NCI-H146 (cell line): ENCODE measurements around the gene HS6ST2.
"Not testable (repeated sequence)": the region's sequence is repeated elsewhere in the genome, so short reads cannot be mapped to it uniquely, and the experiment has no call there.

Source experiments
- DNase-seq: peaks from one replicate; lab custom pipeline; 2025; lab: John Stamatoyannopoulos, UW

Gene HS6ST2

GRCh38 chrX:132958091-132958703, at the start of gene HS6ST2:
Gene HS6ST2 (minus strand): TSS chrX:132958629.
- no peak for DNase-seq

DNA sequence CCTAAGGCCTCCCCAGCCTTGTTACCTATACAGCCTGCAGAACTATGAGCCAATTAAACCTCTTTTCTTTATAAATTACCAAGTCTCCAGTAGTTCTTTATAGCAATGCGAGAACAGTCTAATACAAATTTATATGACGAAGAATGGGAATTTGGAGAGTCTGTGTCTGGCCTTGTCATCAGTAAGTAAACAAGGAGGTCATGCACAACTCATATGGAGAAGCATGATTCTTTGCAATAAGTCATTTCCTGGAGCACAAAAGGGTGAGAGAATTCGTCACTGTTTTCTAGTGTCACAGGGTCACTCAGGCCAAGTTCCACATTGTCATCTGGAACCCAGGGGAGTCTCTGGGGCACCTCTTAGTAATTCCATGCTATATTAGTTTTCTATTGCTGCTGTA, 49.0 kb upstream of the HS6ST2 start:
- DNase-seq = no peak

DNA sequence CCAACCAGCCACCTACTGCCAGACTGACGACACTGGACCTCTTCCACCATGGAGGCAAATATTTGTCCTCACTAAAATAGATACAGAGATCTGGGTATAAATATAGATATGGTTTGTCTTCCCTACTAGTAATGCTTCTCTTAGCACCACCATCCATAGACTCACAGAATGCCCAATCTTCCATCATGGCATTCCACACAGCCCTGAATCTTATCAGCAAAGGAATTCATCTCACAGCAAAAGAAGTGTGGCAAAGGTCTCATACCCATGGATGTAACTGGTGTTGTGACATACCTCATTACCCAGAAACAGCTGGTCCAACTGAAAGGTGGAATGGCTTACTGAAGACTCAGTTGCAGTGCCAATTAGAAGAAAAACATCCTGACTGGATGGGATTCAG, 47.2 kb upstream of the HS6ST2 start:
- DNase-seq = no peak

- DNase-seq = peak; percentile 2
Observed at GRCh38 chrX:133005042-133005441, 46.6 kb upstream of the HS6ST2 start.

- no peak for DNase-seq
Observed at GRCh38 chrX:132999209-132999608, 40.8 kb upstream of the HS6ST2 start.

DNA sequence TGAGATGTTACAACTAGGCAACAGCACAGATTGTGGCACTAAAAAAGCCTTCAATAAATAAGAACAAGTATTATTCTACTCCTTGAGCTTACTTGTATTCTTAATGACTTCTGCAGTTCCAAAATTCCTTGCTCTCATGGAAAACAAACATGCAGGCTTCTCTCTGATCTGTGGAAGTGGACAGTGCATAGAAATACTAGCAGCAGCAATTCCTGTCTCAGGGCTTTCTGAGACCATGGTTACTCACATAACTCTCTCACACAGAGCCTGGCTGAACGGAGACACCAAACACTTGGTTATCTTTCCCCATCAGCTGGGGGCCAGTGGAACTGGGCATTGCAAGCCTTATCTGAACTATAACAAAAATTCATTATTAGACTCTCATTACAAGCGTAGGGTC, 32.4 kb upstream of the HS6ST2 start:
- no peak for DNase-seq

DNA sequence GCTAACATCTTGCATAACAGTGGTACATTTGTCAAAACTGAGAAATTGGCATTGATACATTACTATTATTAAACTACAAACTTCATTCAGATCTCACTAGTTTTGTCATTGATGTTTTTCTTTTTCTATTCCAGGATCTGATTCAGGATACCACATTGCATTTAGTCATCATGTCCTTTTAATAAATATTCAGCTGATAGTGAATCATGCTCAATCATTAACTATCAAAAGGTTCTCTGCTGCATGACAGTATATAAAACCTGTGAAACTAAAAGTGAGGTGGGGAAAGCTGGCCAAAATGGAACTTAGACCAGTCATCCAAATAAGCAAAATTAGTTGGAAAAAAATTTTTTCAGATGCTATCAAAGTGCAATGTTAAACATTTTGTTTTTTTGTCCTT, 28.1 kb upstream of the HS6ST2 start:
- DNase-seq = no peak

GRCh38 chrX:132984058-132984650, 25.7 kb upstream of the HS6ST2 start:
- DNase-seq = no peak

DNA sequence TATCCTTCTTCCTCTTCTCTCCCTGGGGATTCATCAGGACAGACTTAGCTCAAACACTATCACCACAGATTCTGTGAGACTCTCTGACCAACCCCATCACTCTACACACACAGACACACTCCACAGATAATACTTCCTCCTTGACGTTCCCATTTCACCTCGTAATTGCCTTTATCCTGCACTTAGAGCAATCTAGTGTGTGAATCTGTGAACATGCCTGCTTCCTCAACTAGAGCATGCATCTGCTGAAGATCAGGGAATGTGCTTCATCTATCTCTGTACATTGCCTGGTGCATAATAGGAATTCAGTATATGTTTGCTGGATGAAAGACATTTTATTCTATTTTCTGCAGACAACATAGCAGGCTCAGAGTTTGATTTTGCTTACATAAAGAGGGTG, 25.1 kb upstream of the HS6ST2 start:
- no peak for DNase-seq

DNA sequence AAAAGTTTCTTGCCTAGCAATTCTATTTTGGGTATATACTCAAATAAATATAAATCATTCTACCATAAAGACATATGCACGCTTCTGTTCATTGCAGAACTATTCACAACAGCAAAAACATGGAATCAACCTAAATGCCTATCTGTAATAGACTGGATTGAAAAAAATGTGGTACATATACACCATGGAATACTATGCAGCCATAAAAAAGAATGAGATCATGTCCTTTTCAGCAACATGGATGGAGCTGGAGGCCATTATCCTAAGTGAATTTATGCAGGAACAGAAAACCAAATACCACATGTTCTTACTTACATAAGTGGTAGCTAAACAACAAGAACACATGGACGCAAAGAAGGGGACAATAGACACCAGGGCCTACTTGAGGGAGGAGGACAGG, 21.6 kb upstream of the HS6ST2 start:
- DNase-seq = not testable (repeated sequence)

DNA sequence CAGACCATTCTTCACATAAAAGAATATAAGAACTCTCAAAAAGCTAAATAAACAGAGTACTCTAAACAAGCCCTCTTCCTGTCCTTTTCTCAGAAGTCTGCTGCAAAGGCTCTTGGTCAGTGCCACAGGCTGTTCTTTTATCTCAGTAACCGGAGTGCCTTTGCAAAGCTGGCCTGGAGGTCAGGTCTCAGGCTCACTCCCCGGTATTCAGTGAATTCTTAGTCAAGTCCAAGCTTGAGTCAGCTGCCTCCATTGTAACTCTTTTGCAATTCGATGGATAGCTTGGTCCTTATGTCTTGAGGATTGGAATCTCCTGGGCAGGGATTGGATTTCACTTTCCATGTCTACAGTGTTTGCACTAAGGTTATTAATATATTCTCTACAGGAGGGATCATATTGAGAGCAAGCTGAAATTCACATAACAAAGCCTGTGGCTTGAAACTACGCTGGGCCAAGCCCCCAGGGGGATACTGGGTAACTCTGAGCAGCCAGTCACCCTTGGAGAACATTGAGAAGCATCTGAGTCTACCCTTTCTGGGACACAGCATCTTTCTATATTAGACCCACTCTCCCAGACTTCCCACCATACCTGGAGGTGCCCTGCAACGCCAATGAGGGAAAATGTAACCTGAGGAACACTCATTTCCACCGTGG, 10.0 kb upstream of the HS6ST2 start:
- no peak for DNase-seq

DNA sequence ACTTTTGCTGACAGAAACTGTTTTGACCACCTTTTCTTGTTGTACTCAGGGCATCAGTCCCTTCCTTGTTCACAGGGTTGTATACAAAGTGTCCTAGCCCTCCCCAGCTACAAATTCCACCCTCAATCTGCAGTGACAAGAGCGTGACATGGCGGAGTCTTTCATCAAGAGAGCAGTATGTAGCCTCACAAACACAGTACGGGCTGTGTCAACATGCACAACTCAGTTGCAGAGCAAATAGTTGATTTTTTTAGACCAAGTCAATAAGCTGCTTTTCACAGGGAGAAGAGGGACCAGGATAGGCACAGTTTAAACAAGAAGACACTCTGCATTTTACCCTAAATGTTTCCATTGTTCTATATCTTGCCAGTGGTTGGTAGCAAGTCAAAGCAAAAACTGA, 8.6 kb upstream of the HS6ST2 start:
- no peak for DNase-seq

- DNase-seq = no peak
Observed at GRCh38 chrX:132965461-132965860, 7.0 kb upstream of the HS6ST2 start.

DNA sequence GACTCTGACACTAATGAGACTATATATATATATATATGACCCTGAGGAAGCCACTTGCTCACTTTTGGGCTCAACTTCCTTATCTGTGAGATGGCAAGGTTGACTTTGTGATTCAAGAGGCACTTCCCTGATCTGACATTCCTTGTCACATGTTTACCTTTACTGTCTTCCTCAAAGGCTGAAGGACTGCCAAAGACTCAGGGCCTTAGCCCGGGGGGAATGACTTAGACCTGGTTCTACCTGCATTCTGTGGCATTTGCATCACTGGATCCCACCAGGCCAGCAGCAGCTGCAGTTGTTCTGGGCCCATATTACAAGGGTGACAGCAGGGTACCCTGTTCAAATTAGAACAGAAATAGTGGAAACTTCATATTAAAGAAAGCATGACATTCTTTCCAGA, 3.1 kb upstream of the HS6ST2 start:
- DNase-seq = no peak

DNA sequence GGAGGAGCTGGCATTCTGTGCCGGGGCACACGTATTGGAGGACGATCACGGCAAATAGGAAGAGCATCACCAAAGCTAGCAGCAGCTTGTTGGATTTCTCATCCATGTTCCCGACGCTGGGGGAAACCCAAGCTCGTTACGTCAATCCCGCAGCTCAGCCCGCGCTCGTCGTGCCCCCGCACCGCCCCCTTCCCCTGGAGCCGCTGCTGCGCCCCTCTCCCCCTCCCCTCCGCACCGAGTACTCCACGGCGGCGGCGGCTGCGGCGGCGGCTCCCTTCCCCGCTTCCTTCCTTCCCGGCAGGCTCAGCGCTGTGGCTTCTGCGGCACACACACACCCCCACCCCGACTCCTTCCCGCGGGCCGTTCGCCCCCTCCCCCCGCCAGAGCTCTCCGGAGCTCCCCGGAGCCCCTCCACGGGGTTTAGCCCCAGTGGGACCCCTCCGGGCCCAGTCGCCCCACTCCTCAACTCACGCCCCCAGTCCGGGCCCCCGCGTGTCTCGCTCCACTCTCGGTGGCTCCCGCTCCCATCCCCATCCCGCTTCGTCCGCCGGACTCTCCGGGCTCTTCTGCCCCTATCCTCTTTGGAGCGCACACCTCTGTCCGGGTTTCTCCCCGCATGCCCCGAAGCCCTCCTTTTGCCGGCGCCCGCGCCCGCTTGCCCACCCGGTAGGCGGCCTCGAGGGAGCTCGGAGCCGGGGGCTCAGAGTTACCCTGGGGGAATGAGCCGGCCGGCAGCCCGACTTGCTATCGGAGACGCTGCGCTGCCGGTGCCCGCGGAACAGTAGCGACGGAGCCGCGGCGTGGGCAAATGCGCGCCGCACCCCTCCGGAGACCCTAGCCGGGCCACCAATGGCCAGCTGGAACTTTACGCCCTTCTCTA, 978 bp downstream of the HS6ST2 start:
- no peak for DNase-seq

GRCh38 chrX:132956421-132957210, 1.8 kb downstream of the HS6ST2 start:
- no peak for DNase-seq

DNA sequence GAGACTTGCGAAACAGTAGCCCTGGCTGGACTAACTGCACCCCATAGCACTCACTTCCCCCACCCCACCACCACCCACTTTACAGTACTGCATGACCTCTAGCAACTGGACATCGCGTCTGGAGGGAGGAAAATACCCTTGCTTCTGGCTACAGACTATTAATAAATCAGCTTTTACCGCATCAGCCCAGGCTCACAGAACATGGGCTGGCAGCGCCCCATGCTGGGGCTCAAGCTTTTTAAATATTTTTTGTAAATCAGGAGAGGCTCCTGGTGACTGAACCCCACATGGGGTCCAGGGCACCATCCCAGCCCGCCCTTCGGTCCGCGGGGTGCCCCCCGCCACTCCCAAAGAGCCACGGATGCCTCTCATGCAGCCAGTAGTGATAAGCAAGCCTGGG, 2.7 kb downstream of the HS6ST2 start:
- DNase-seq = no peak

DNA sequence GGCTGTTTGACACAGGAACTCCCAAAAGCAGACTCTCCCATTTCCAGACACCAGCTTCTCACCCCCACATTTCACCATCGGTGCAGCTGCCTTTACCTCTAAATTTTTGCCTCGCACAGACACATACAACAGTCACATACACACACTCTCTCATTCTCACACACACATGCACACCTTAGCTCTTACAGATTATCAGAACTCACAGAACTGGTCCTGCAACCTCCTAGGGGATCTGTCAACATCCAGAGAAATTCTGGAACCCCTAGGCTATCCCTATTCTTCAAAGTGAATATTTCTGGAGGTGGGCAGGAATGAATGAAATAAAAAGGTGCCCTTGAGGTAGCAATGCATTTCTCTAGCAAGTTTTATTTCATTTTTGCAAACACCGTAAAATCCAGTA, 4.1 kb downstream of the HS6ST2 start:
- no peak for DNase-seq

DNA sequence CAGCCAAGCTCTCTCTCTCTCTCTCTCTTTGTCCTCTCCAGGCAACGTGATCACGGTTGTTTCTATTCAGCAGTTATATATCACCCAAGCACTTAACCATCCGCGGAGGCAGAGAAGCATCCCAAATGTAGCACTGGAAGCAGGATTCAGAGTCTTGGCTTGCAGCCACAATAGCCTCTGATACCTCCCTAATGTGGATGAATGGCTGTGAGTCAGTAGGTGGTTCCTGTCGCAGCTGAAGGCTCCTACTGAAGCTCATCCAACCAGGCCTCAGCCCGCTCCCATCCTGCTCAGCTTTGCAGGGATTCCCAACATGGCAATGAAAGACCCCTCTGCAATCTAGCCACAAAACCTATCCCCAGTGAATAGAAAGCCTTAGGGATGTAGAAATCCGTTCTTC, 5.1 kb downstream of the HS6ST2 start:
- DNase-seq = no peak

GRCh38 chrX:132948648-132949260, 9.7 kb downstream of the HS6ST2 start:
- DNase-seq = no peak

DNA sequence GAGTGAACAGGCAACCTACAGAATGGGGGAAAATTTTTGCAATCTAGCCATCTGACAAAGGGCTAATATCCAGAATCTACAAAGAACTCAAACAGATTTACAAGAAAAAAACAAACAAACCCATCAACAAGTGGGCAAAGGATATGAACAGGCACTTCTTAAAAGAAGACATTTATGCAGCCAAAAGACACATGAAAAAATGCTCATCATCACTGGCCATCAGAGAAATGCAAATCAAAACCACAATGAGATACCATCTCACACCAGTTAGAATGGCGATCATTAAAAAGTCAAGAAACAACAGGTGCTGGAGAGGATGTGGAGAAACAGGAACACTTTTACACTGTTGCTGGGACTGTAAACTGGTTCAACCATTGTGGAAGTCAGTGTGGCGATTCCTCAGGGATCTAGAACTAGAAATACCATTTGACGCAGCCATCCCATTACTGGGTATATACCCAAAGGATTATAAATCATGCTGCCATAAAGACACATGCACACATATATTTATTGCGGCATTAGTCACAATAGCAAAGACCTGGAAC, 13.3 kb downstream of the HS6ST2 start:
- DNase-seq = not testable (repeated sequence)
